Effector memory CD8-positive, alpha-beta T cell (primary cell): ENCODE results near the gene SLC8A1.

Experiments used
- ATAC-seq: fragments of 150-1000 bp; cut with Tn5 transposase; replicated peaks from 2 replicates; pipeline ENCODE4 v1.10.0; 2021; ENCODE audit warnings: mild to moderate bottlenecking, moderate library complexity
- DNase-seq, 3 experiments: peaks; one replicate each; pipeline ENCODE4 v3.0.0; 2021
- H3K27ac Mint-ChIP-seq, 2 donors: one replicate each; pipeline ENCODE4 v1.8.0; 2022; ENCODE audit warnings: mild to moderate bottlenecking in 2 of 2, mixed read lengths in 2 of 2, moderate library complexity in 2 of 2
- H3K27me3 Mint-ChIP-seq, 2 donors: one replicate each; pipeline ENCODE4 v1.8.0; 2022; ENCODE audit warnings: mixed read lengths in 2 of 2
- H3K36me3 Mint-ChIP-seq: one replicate; pipeline ENCODE4 v1.8.0; 2022; ENCODE audit warnings: mild to moderate bottlenecking, moderate library complexity, mixed read lengths; ENCODE audit not compliant: insufficient read depth
- H3K4me1 Mint-ChIP-seq, 2 donors: one replicate each; pipeline ENCODE4 v1.8.0; 2022; ENCODE audit warnings: low read depth in 2 of 2, mixed read lengths in 2 of 2
- H3K4me3 Mint-ChIP-seq, 2 donors: one replicate each; pipeline ENCODE4 v1.8.0; 2022; ENCODE audit warnings: mild to moderate bottlenecking in 2 of 2, mixed read lengths in 2 of 2, moderate library complexity in 2 of 2
- H3K9me3 Mint-ChIP-seq, 2 donors: one replicate each; pipeline ENCODE4 v1.8.0; 2022; ENCODE audit warnings: mixed read lengths in 2 of 2

The SLC8A1 gene

DNA sequence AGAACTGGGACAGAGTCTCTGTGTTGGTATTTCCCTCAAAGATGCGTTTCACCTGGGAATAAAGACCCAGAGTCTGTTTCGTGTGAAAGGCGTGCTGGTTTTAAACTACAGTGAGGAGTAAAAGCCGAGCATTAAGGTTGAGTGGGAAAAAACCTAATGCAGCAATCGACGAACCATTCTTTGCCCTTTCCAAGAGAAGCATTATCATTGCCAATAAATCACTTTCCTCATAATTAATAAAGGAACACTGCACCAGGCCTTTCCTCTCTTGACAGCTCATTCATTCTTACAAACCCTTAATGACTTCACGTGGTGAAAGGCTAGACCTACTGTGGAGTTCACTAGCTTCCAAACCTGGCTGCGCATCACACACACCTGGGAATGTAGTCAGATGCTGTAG, 896 bp upstream of the SLC8A1 start:
- peak overlapping the region; percentile 1 to 21 for H3K4me3 Mint-ChIP-seq
- H3K27me3 Mint-ChIP-seq: peaks cover 24 to 34% of the 10 kb centered on the region in 2 donors
- H3K4me1 Mint-ChIP-seq: peaks cover 0 to 3% of the 10 kb centered on the region in 2 donors
- H3K36me3 Mint-ChIP-seq: no peaks in the 10 kb centered on the region
- DNase-seq (no peak), ATAC-seq (no peak)
- H3K27ac Mint-ChIP-seq: no peak overlapping the region
- H3K9me3 Mint-ChIP-seq: peaks cover 2 to 7% of the 10 kb centered on the region in 2 donors

DNA sequence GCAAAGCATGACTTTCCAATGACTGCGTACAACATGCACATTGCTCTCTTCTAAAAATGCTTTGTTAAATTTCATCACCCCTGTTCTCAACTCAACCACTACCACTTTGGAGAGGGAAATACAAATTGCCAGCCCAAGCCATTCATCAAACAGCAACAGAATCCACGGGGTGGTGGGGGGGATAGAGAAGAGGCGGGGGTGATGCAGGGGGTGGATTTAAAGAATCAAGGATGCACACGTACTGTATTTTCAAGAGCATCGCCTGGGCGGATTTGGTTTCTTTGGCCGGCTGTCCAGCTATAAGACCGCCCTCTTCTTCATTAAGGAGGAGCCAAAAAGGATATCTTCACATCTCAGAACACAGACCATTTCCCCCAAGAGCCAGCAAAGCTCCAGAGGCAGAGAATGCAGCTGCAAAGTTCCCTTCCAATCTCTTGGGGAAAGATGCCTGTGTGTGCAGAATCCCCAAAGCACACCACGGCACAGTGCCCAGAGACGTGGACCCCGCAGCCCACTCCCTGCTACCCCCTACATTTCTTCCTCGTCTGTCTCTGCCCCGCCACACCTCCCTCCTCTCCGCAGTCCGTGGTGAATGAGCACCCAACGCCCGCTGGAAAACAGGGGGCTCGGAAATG, 977 bp downstream of the SLC8A1 start:
- Mint-ChIP-seq H3K4me1 (peaks cover 0 to 3% of the 10 kb centered on the region in 2 donors), H3K27me3 (peaks cover 24 to 34% of the 10 kb centered on the region in 2 donors), H3K9me3 (peaks cover 2 to 7% of the 10 kb centered on the region in 2 donors), H3K4me3 (peak overlapping the region in 1 of 2 donors; percentile 43), H3K27ac (no peak overlapping the region), H3K36me3 (no peaks in the 10 kb centered on the region)
- DNase-seq: no peak
- no peak for ATAC-seq

DNA sequence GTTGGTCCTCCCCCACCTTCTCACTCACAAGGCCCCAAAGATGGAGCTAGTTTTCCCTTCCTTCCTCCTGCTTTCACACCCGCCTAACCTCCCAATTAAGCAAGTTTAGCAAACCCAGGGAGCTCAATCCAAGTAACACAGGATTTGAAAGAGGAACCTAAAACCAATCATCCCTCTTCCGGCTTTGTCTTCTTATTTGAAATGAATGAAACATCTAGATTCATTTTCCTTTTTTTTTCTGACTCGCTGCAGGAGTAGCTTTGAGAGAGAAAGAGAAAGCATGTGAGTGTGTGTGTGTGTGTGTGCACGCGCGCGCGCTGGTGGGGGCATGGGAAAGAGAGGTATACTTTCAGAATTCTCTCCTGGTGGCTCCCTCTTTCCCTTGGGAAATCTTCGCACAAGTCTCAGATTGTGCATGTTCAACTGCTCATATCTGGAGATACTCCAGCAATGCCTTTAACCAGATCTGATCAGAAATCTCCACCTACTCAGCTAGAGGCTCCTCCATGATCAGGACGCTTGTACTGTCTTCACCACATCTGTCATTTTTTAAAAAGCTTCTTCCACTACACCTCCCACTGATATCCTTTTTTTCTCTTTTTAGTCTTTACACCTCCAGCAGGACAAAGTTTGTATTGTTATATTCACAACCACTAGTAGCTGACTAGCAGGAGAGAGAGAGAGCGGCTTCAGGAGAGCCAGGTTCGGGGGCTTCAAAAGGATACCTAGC, 1.7 kb downstream of the SLC8A1 start:
- ATAC-seq (no peak), DNase-seq (no peak)
- H3K27me3 Mint-ChIP-seq: peaks cover 24 to 34% of the 10 kb centered on the region in 2 donors
- peaks cover 0 to 3% of the 10 kb centered on the region in 2 donors for H3K4me1 Mint-ChIP-seq
- no peak overlapping the region for H3K4me3 Mint-ChIP-seq
- H3K27ac Mint-ChIP-seq: no peak overlapping the region
- H3K36me3 Mint-ChIP-seq: no peaks in the 10 kb centered on the region
- H3K9me3 Mint-ChIP-seq: peaks cover 2 to 7% of the 10 kb centered on the region in 2 donors

DNA sequence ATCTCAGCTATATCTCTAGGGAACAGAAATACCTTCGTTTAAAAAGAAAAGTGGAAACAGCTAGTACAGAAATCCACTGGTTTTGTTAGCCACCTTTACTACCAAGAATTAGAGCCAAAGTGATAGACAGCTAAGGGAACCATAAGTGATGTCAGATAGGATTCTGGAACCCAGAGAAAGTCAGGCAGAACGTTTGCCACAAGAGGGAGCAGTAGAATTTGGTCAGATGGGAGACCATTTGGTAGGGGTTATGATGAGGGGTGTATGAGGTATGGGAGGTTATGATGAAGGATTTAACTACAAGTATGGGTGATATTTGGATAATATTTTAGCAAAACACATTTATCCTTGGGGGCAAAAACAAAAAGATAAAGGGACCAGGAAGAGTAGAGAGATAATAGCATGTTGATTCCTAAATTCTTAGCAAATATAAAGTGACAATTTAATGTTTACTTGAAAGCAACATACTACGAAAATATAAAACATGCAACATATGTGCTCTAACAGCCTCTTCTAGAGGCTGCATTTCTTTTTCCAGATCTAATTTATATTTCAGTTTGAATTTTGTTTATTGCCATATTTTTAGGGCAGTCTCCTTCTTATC, 3.3 kb downstream of the SLC8A1 start:
- Mint-ChIP-seq H3K27me3 (peaks cover 24 to 34% of the 10 kb centered on the region in 2 donors), H3K4me1 (peaks cover 0 to 3% of the 10 kb centered on the region in 2 donors), H3K27ac (no peak overlapping the region), H3K4me3 (no peak overlapping the region), H3K36me3 (no peaks in the 10 kb centered on the region), H3K9me3 (peaks cover 2 to 7% of the 10 kb centered on the region in 2 donors)
- ATAC-seq: no peak
- no peak for DNase-seq

DNA sequence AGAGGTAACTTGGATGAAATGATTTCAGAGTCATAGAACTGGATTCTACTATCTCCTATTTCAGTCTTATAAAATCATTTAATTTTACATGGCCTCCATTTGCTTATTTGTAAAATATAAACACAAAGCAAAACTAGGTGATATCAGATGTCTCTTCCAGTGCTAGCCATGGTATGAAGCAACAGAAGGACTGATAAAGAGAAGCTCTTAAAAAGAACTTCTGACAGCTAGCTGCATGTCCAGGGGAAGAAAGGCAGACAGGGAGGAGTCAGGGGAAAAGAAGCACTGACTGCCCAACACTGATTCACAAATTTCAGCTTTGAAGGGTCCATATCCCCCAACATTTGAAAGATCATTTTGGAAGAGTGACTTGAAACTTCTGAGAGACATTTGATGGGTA, 6.4 kb downstream of the SLC8A1 start:
- DNase-seq (no peak), ATAC-seq (no peak)
- Mint-ChIP-seq H3K27ac (no peak overlapping the region), H3K4me3 (no peak overlapping the region), H3K27me3 (peaks cover 4% of the 10 kb centered on the region in 2 donors), H3K4me1 (no peaks in the 10 kb centered on the region), H3K36me3 (no peaks in the 10 kb centered on the region), H3K9me3 (peaks cover 0 to 5% of the 10 kb centered on the region in 2 donors)

DNA sequence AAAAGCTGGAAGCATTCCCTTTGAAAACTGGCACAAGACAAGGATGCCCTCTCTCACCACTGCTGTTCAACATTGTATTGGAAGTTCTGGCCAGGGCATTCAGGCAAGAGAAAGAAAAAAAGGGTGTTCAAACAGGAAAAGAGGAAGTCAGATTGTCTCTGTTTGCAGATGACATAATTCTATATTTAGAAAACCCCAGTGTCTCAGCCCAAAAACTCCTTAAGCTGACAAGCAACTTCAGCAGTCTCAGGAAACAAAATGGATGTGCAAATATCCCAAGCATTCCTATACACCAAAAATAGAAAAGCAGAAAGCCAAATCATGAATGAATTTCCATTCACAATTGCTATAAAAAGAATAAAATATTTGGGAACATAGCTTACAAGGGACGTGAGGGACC, 11.1 kb downstream of the SLC8A1 start:
- Mint-ChIP-seq H3K4me1 (no peaks in the 10 kb centered on the region), H3K27ac (no peak overlapping the region), H3K27me3 (no peaks in the 10 kb centered on the region), H3K4me3 (no peak overlapping the region), H3K9me3 (peaks cover 8 to 9% of the 10 kb centered on the region in 2 donors), H3K36me3 (no peaks in the 10 kb centered on the region)
- ATAC-seq: no peak
- no peak for DNase-seq

DNA sequence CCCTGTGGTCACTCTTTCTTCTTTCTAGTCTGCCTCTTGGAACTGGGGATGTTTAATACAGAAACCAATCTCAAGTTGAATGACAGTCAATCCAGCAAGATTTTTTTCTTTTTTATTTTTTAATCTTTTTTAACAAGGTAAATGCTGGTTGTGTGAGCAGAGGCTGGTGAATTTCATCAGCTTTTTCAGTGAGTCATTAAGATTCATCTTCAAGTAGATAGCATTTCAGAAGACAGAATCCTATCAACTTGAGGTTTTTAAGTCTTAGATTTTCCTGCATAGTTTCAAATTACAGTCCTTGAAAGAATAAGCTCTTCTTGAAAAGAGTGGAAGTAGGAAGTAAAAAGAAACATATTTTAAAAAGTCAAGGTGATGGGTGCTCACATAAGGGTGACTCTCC, 12.4 kb downstream of the SLC8A1 start:
- Mint-ChIP-seq H3K4me3 (no peak overlapping the region), H3K27ac (no peak overlapping the region), H3K36me3 (no peaks in the 10 kb centered on the region), H3K9me3 (peaks cover 8 to 13% of the 10 kb centered on the region in 2 donors), H3K4me1 (no peaks in the 10 kb centered on the region), H3K27me3 (no peaks in the 10 kb centered on the region)
- DNase-seq (no peak), ATAC-seq (no peak)

DNA sequence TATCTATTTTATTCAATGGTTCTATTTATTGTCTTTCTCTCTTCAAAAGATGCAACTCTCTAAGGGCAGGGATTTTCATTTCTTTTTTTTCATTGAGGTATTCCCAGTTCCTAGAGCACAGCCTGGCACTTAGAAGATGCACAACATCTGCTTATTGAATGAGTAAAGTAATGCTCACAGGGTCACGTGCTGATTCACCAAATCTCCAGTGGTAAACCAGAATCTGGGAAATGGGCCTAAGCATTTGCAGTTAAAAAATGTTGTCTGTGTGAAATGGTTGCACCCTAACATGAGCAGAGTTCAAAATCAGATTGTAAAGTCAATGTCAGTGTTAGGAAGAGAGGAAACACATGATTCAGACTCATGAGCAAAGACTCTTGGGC, 15.8 kb downstream of the SLC8A1 start:
- Mint-ChIP-seq H3K27ac (no peak overlapping the region), H3K36me3 (no peaks in the 10 kb centered on the region), H3K4me1 (no peaks in the 10 kb centered on the region), H3K4me3 (no peak overlapping the region), H3K27me3 (no peaks in the 10 kb centered on the region), H3K9me3 (peaks cover 7 to 15% of the 10 kb centered on the region in 2 donors)
- ATAC-seq (no peak), DNase-seq (no peak)

DNA sequence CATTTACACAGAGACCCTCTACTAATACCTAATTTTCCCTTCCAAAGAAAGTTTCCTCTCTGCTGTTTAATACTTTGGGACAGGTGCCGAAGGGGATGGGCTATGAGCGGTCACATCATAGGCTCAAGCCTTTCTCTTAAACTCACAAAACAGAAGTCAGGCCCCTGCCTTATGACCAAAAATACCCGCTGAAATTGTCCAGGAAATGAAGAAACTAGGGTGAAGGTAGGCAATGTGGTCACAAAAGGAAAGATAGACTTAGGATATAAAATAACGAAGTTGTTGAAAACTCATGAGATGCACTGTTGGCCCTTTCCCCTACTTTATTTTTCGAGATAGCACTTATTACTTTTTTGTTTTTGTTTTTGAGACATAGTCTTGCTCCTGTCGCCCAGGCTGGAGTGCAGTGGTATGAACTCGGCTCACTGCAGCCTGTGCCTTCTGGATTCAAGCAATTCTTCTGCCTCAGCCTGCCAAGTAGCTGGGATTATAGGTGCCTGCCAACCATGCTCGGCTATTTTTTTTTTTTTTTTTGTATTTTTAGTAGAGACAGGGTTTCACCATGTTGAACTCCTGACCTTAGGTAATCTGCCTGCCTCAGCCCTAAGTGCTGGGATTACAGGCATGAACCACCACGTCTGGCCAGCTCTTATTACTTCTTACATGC, 16.3 kb downstream of the SLC8A1 start:
- Mint-ChIP-seq H3K27ac (no peak overlapping the region), H3K9me3 (peaks cover 9 to 15% of the 10 kb centered on the region in 2 donors), H3K4me1 (no peaks in the 10 kb centered on the region), H3K27me3 (no peaks in the 10 kb centered on the region), H3K4me3 (no peak overlapping the region), H3K36me3 (no peaks in the 10 kb centered on the region)
- no peak for ATAC-seq
- DNase-seq: no peak

DNA sequence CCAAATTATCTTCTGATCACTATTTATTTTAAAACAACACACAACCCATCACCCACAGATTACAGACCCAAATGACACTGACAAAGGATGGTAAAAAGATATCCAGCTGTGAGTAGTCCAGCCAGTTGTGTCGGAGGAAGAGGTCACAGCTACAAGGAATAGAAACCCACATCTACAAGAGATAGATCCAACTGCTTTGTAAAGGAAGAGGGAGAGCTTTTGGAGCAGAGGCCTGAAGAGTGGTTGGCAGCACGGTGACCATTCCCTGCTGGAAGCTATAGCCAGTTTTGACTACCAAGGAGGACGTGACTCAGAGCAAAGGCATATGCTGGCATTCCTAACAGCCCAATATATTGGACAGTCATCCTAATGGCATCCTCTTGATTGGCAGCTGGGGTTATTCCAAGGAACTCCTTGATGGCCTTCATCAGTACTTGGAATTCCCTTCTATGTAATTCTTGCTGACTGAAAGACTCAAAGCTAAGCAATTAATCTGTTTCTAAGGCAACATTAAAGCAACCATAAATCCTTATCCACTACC, 17.1 kb downstream of the SLC8A1 start:
- ATAC-seq (no peak), DNase-seq (no peak)
- Mint-ChIP-seq H3K4me1 (no peaks in the 10 kb centered on the region), H3K27me3 (no peaks in the 10 kb centered on the region), H3K27ac (no peak overlapping the region), H3K9me3 (peaks cover 9 to 15% of the 10 kb centered on the region in 2 donors), H3K36me3 (no peaks in the 10 kb centered on the region), H3K4me3 (no peak overlapping the region)

DNA sequence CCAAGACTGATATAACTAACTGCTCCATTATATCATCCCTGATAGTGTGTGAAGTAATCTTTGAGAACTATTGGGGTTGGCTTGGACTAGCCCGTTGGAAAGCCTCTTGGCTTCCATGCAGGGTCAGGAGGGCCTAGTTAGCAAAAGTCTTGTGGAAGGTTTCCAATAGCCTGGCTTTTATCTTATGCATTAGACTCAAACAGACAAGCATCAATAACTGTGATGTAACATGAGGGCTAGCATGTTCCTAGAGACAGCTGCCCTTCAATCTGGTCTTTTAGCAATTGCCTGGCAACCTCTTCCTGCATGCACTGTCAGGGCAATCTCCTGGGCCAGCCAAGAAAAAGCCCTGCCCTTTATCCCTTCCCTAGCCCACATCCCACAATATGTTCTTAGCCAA, 18.2 kb downstream of the SLC8A1 start:
- Mint-ChIP-seq H3K27ac (no peak overlapping the region), H3K4me1 (no peaks in the 10 kb centered on the region), H3K9me3 (peaks cover 12 to 13% of the 10 kb centered on the region in 2 donors), H3K4me3 (no peak overlapping the region), H3K36me3 (no peaks in the 10 kb centered on the region), H3K27me3 (no peaks in the 10 kb centered on the region)
- DNase-seq: no peak
- no peak for ATAC-seq

DNA sequence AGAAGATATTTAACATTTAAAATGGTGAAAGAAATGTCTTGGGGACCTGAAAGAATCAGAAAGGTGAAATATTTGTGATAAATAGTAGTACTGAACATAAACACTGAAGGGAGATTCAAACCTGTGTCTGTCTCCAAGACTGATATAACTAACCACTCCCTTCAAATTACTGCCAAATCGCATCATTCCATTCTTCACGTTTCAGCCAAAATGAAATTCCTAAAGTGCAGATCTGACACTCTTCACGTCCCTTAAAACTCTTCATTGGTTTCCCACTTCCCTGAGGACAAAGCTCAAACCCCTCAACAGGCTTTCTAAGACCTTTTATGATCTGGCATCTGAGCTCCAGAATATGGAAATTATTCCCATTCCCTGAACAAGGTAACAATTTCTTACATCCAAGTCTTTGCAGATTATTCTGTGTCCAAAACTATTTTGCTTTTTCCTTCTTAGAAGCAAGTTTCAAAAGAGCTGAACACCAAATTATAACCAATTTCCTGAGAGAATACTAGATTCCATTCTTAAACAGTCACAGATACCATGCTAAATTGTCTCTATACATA, 18.9 kb downstream of the SLC8A1 start:
- no peak overlapping the region for H3K27ac Mint-ChIP-seq
- DNase-seq (no peak), ATAC-seq (no peak)
- H3K4me3 Mint-ChIP-seq: no peak overlapping the region
- H3K4me1 Mint-ChIP-seq: no peaks in the 10 kb centered on the region
- H3K9me3 Mint-ChIP-seq: peaks cover 7 to 8% of the 10 kb centered on the region in 2 donors
- no peaks in the 10 kb centered on the region for H3K36me3 Mint-ChIP-seq
- no peaks in the 10 kb centered on the region for H3K27me3 Mint-ChIP-seq

DNA sequence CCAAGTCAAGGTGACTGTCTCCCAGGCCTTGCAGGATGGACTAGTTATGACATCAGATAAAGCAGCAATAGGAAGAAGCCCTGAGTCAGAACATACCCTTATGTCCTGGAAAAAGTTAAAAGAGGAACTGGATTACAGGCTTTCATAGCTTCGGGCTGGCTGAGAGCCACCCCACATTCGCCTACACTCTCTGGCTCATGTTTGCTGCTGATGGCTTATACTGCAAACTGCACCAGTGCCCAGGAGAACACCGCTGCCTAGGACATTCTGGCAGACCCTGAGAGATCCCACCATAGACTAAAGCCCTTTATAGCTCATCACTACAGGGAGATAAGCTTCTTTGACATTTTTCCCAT, 20.3 kb downstream of the SLC8A1 start:
- no peak overlapping the region for H3K4me3 Mint-ChIP-seq
- H3K27ac Mint-ChIP-seq: no peak overlapping the region
- H3K4me1 Mint-ChIP-seq: no peaks in the 10 kb centered on the region
- H3K36me3 Mint-ChIP-seq: no peaks in the 10 kb centered on the region
- no peaks in the 10 kb centered on the region for H3K27me3 Mint-ChIP-seq
- no peak for DNase-seq
- H3K9me3 Mint-ChIP-seq: peaks cover 7 to 8% of the 10 kb centered on the region in 2 donors
- ATAC-seq: no peak
